H1 (cell line): Measurements from ENCODE around the gene GABRG3. TPM values are rescaled to one million over a fixed set of nuclear protein-coding genes. Genes with fewer than 3 reads are reported as not detected.

Source experiments
- CTCF ChIA-PET: fragments of 300-600 bp; sonication (Branson Sonifier 250); formaldehyde crosslinking; loops from one replicate; lab custom pipeline; 2021; ENCODE audit not compliant: partially characterized antibody; lab: Charles Lee
- POLR2A ChIA-PET: fragments of 300-600 bp; sonication (Branson Sonifier 250); formaldehyde crosslinking; loops from one replicate; lab custom pipeline; 2021; ENCODE audit warnings: inconsistent platforms; ENCODE audit not compliant: partially characterized antibody; lab: Charles Lee
- DNase-seq, 2 experiments: peaks; one replicate each; pipeline versions ENCODE4 v3.0.0 to v3.0.0-alpha.2; 2010 to 2022; ENCODE audit warnings: low spot score in 2 of 2, low read depth in 1 of 2, mixed read lengths in 1 of 2
- FAIRE-seq: peaks from 2 replicates; lab custom pipeline; 2011; peaks lifted over from hg19 to GRCh38; lab: Jason Lieb, UNC
- H2AFZ ChIP-seq: 2 replicates; pipeline ENCODE4 v1.8.1; 2012; ENCODE audit warnings: low read length, inconsistent platforms
- H2AK5ac ChIP-seq: 2 replicates; pipeline ENCODE4 v1.6.1; 2013; ENCODE audit warnings: low read depth, low read length
- H2BK120ac ChIP-seq: replicated peaks from 2 replicates; pipeline ENCODE3; 2013; ENCODE audit warnings: low read depth, low read length, inconsistent platforms
- H2BK12ac ChIP-seq: 2 replicates; pipeline ENCODE4 v1.6.1; 2013; ENCODE audit warnings: low read depth, low read length
- H2BK15ac ChIP-seq: 2 replicates; pipeline ENCODE4 v1.6.1; 2013; ENCODE audit warnings: low read length
- H2BK20ac ChIP-seq: 2 replicates; pipeline ENCODE4 v1.6.1; 2013; ENCODE audit warnings: low read length
- H2BK5ac ChIP-seq: 2 replicates; pipeline ENCODE4 v1.6.1; 2013; ENCODE audit warnings: low read depth, low read length
- H3K14ac ChIP-seq: 2 replicates; pipeline ENCODE4 v1.6.1; 2013; ENCODE audit warnings: inconsistent platforms; ENCODE audit not compliant: insufficient read length
- H3K18ac ChIP-seq: 2 replicates; pipeline ENCODE4 v1.6.1; 2013; ENCODE audit warnings: low read length; ENCODE audit errors: extremely low read depth
- H3K23ac ChIP-seq: 2 replicates; pipeline ENCODE4 v1.6.1; 2013; ENCODE audit warnings: inconsistent platforms; ENCODE audit not compliant: insufficient read length
- H3K23me2 ChIP-seq: 2 replicates; pipeline ENCODE4 v1.6.1; 2013; ENCODE audit warnings: low read depth, low read length
- H3K27ac ChIP-seq: 2 replicates; pipeline ENCODE4 v1.6.1; 2011; ENCODE audit warnings: low read depth, low read length, inconsistent platforms
- H3K27me3 ChIP-seq, 4 experiments: replicated peaks in 1 of 4; 1 replicate in 1 of 4; 2 replicates in 3 of 4; pipeline versions ENCODE4 v1.6.1 to v1.8.1; 2011 to 2013; ENCODE audit warnings: low read length in 3 of 4, mild to moderate bottlenecking in 3 of 4, inconsistent platforms in 2 of 4, mixed read lengths in 2 of 4, moderate library complexity in 1 of 4; ENCODE audit not compliant: control insufficient read depth in 3 of 4, insufficient read depth in 3 of 4; ENCODE audit errors: extremely low read depth in 1 of 4
- H3K36me3 ChIP-seq, 4 experiments: 2 replicates each; pipeline versions ENCODE4 v1.6.1 to v1.8.1; 2011 to 2013; ENCODE audit warnings: mild to moderate bottlenecking in 4 of 4, low read length in 3 of 4, moderate library complexity in 2 of 4, control low read depth in 1 of 4, inconsistent platforms in 1 of 4; ENCODE audit not compliant: insufficient read depth in 4 of 4, control insufficient read depth in 2 of 4
- H3K4ac ChIP-seq: replicated peaks from 2 replicates; pipeline ENCODE3; 2013; ENCODE audit warnings: low read length, low read depth, mixed read lengths, inconsistent platforms; ENCODE audit not compliant: insufficient read length
- H3K4me1 ChIP-seq, 4 experiments: replicated peaks in 1 of 4; 1 replicate in 1 of 4; 2 replicates in 3 of 4; pipeline versions ENCODE4 v1.6.1 to v1.8.1; 2011 to 2013; ENCODE audit warnings: low read length in 3 of 4, inconsistent platforms in 2 of 4, mixed read lengths in 1 of 4; ENCODE audit not compliant: insufficient read depth in 4 of 4, control insufficient read depth in 3 of 4
- H3K4me2 ChIP-seq, 2 experiments: 2 replicates each; pipeline versions ENCODE4 v1.6.1 to v1.8.1; 2011 to 2013; ENCODE audit warnings: low read depth in 2 of 2, low read length in 2 of 2, control low read depth in 1 of 2, inconsistent platforms in 1 of 2, mild to moderate bottlenecking in 1 of 2; ENCODE audit not compliant: insufficient read depth in 1 of 2
- H3K4me3 ChIP-seq, 4 experiments: fragments of 200-600, 300-600 bp in 1 of 4; sonication (generic), shearing (Covaris generic), sonication (Bioruptor Twin) in 1 of 4; 2 replicates each; pipeline versions ENCODE4 v1.5.1 to v1.8.1; 2011 to 2016; ENCODE audit warnings: low read length in 4 of 4, low read depth in 3 of 4, control low read depth in 2 of 4, inconsistent platforms in 2 of 4, mild to moderate bottlenecking in 2 of 4, mixed read lengths in 1 of 4, moderate library complexity in 1 of 4; ENCODE audit not compliant: insufficient read depth in 2 of 4; ENCODE audit errors: extremely low read depth in 1 of 4
- H3K56ac ChIP-seq: replicated peaks from 2 replicates; pipeline ENCODE3; 2013; ENCODE audit warnings: low read depth, mild to moderate bottlenecking, mixed read lengths, low read length, inconsistent platforms; ENCODE audit not compliant: insufficient read length
- H3K79me1 ChIP-seq: 2 replicates; pipeline ENCODE4 v1.6.1; 2013; ENCODE audit warnings: low read depth, low read length, control low read depth
- H3K79me2 ChIP-seq, 2 experiments: 2 replicates each; pipeline versions ENCODE4 v1.6.1 to v1.8.1; 2012 to 2013; ENCODE audit warnings: low read length in 2 of 2, mild to moderate bottlenecking in 2 of 2, inconsistent platforms in 1 of 2; ENCODE audit not compliant: insufficient read depth in 2 of 2, control insufficient read depth in 1 of 2
- H3K9ac ChIP-seq, 4 experiments: replicated peaks in 1 of 4; 1 replicate in 1 of 4; 2 replicates in 3 of 4; pipeline versions ENCODE4 v1.6.1 to v1.8.1; 2011 to 2013; ENCODE audit warnings: low read depth in 3 of 4, low read length in 3 of 4, control low read depth in 2 of 4, mild to moderate bottlenecking in 2 of 4, moderate library complexity in 2 of 4, inconsistent platforms in 1 of 4; ENCODE audit errors: extremely low read depth in 1 of 4
- H3K9me3 ChIP-seq, 2 experiments: 2 replicates each; pipeline versions ENCODE4 v1.6.1 to v1.8.1; 2012 to 2013; ENCODE audit warnings: mild to moderate bottlenecking in 2 of 2, moderate library complexity in 2 of 2, control low read depth in 1 of 2, inconsistent platforms in 1 of 2, low read depth in 1 of 2, low read length in 1 of 2, mixed read lengths in 1 of 2; ENCODE audit not compliant: insufficient read depth in 2 of 2
- H4K20me1 ChIP-seq, 2 experiments: replicated peaks in 1 of 2; 2 replicates each; pipeline versions ENCODE3 to v1.8.1; 2011 to 2013; ENCODE audit warnings: inconsistent platforms in 2 of 2, low read length in 2 of 2, mild to moderate bottlenecking in 1 of 2; ENCODE audit not compliant: insufficient read depth in 2 of 2, control insufficient read depth in 1 of 2
- H4K5ac ChIP-seq: 2 replicates; pipeline ENCODE4 v1.6.1; 2013; ENCODE audit warnings: low read length, low read depth, mixed read lengths, inconsistent platforms; ENCODE audit not compliant: insufficient read length
- H4K8ac ChIP-seq: 2 replicates; pipeline ENCODE4 v1.8.0; 2013; ENCODE audit warnings: mild to moderate bottlenecking, moderate library complexity, low read length, inconsistent platforms; ENCODE audit not compliant: insufficient read depth; ENCODE audit errors: extremely low read depth
- H4K91ac ChIP-seq: replicated peaks from 2 replicates; pipeline ENCODE3; 2013; ENCODE audit warnings: low read length, mixed read lengths, inconsistent platforms; ENCODE audit not compliant: insufficient read length
- RAD21 ChIP-seq, 2 experiments: IDR thresholded peaks in 1 of 2; conservative IDR thresholded peaks in 1 of 2; 2 replicates each; pipeline ENCODE4 v1.6.1; 2011; ENCODE audit warnings: low read depth in 2 of 2, low read length in 2 of 2, improper control_type of control experiment in 1 of 2, inconsistent platforms in 1 of 2, mild to moderate bottlenecking in 1 of 2, moderate library complexity in 1 of 2
- polyA plus RNA-seq, 7 experiments: library from polyadenylated mRNA; depleted of rRNA in 3 of 7; stranded (reverse) in 5 of 7; unstranded in 2 of 7; fragments of >200 nt in 5 of 7; fragments of 200-250 nt in 2 of 7; gene quantifications; 1 replicate in 5 of 7; 2 replicates in 1 of 7; 4 replicates in 1 of 7; pipeline versions ENCODE4 v1.2.1 to v1.2.3, GENCODE V29; 2011 to 2013; ENCODE audit warnings: missing spikeins in 2 of 7, mixed read lengths in 2 of 7
- total RNA-seq: library from RNA; stranded (reverse); fragmentation: NEBNext Ultra II Directional; extraction: Animal tissue kit (Norgen Biotek cat#: 25700); gene quantifications from 2 replicates; pipeline ENCODE4 v1.2.1, GENCODE V29; 2021

Gene GABRG3
- total and polyA plus RNA-seq, 2 of the 8 experiments (the other 6 are each of a cell fraction or from before 2014, with no cell fraction given), result 0.17 to 0.80 TPM

- no peak overlapping the region for H4K91ac ChIP-seq
- no peaks in the 10 kb centered on the region for H3K27me3 ChIP-seq
- H4K5ac ChIP-seq, result no peak overlapping the region
- H3K23ac ChIP-seq, result no peak overlapping the region
- H3K4me2 ChIP-seq, result no peak overlapping the region
- FAIRE-seq (no peak), DNase-seq (no peak)
- no peaks in the 10 kb centered on the region for H3K79me2 ChIP-seq
- H3K23me2 ChIP-seq, result no peaks in the 10 kb centered on the region
- no peak overlapping the region for H2BK15ac ChIP-seq
- H3K9me3 ChIP-seq, result no peaks in the 10 kb centered on the region
- no peak overlapping the region for H3K56ac ChIP-seq
- H3K4ac ChIP-seq, result no peak overlapping the region
- H2BK5ac ChIP-seq, result no peak overlapping the region
- H3K18ac ChIP-seq, result no peak overlapping the region
- no peaks in the 10 kb centered on the region for H3K36me3 ChIP-seq
- H4K20me1 ChIP-seq, result no peaks in the 10 kb centered on the region
- H3K14ac ChIP-seq, result no peak overlapping the region
- no peaks in the 10 kb centered on the region for H3K79me1 ChIP-seq
- no peak overlapping the region for H3K9ac ChIP-seq
- H3K27ac ChIP-seq, result no peak overlapping the region
- 0 out of 7 replicates have a peak, but pooled peaks cover 0 to 2% (median 0%) of the 10 kb centered on the region in 4 experiments for H3K4me1 ChIP-seq
- H2AFZ ChIP-seq, result no peak overlapping the region
- H3K4me3 ChIP-seq, result no peak overlapping the region
- H2BK12ac ChIP-seq, result no peak overlapping the region
- H2AK5ac ChIP-seq, result no peak overlapping the region
- H2BK120ac ChIP-seq, result no peak overlapping the region
- POLR2A ChIA-PET, result no interaction called here
- H2BK20ac ChIP-seq, result no peak overlapping the region
- no peak overlapping the region for H4K8ac ChIP-seq
- CTCF ChIA-PET, result no interaction called here
- no peak for TF ChIP-seq RAD21 (IDR thresholded peaks at IDR 0.05 in 1 of 2, conservative IDR thresholded peaks at IDR 0.05 in 1 of 2; ENCODE audit: low read depth in 2 of 2, low read length in 2 of 2)
Measured at GRCh38 chr15:27422997-27423396, 452.0 kb downstream of the GABRG3 start.
